ENCODE measurements around the gene PRODH.
"Not testable (repeated sequence)": the region's sequence is repeated elsewhere in the genome, so short reads cannot be mapped to it uniquely, and the experiment has no call there.

GRCh38 chr22:18958321-18958705 is 22.2 kb upstream of the PRODH start:
- not testable (repeated sequence) for TF ChIP-seq EZH2phosphoT487 (IDR thresholded peaks at IDR 0.05; ENCODE audit: borderline replicate concordance); CTCF (conservative IDR thresholded peaks at IDR 0.05; ENCODE audit: low read length)

All from Loucy (cell line).